Measurements from ENCODE around the gene ZNF608.

ZNF608 gene

DNA sequence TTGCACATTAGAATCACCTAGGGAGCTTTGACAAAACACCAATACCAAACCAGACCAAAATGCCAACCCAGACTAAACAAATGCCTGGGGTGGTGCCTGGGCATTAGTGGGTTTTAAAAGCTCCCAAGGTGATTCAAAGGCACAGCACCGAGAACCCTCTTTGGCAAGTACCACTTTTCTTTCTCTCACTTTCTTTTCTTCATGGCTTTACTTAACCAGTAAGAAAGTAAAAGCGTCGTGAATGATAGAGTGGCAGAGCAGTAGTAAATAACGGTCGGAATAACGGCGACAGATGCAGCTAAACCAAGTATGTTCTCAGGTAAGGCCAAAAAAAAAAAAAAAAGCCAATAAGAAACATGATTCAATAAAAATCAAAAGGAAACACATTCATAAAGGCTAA lies 49.5 kb downstream of the ZNF608 start:
- Mint-ChIP-seq H3K36me3 (ENCODE audit: insufficient read depth) (no peaks in the 10 kb centered on the region), H3K4me1 (ENCODE audit: low read depth in 2 of 2) (no peaks in the 10 kb centered on the region), H3K9me3 (peaks cover 0 to 10% of the 10 kb centered on the region in 2 donors), H3K27me3 (no peaks in the 10 kb centered on the region), H3K4me3 (no peak overlapping the region), H3K27ac (no peak overlapping the region)
- ATAC-seq (replicated peaks) (no peak), DNase-seq (no peak)
